Activated CD8-positive, alpha-beta T cell treated with anti-CD3 and anti-CD28 coated beads for 36 hours (primary cell): ENCODE measurements around the gene FBXW2. TPM values are rescaled to one million over a fixed set of nuclear protein-coding genes. Genes with fewer than 3 reads are reported as not detected.

Experiments
- ATAC-seq: fragments of 200-7000 bp; cut with Tn5 transposase; one replicate; pipeline ENCODE4 v1.10.0; 2021; ENCODE audit warnings: mild to moderate bottlenecking, moderate library complexity
- CTCF ChIA-PET: fragments of 350-600 bp; sonication (Branson Sonifier 250); formaldehyde crosslinking; loops from one replicate; lab custom pipeline; 2021; ENCODE audit warnings: antibody characterized with exemption; lab: Charles Lee
- POLR2A ChIA-PET: fragments of 350-600 bp; sonication (Branson Sonifier 250); formaldehyde crosslinking; loops from one replicate; lab custom pipeline; 2021; ENCODE audit warnings: antibody characterized with exemption; lab: Charles Lee
- DNase-seq: peaks from one replicate; pipeline ENCODE4 v3.0.0-alpha.2; 2020
- H3K27ac Mint-ChIP-seq: one replicate; pipeline ENCODE4 v1.8.0; 2021; ENCODE audit warnings: mild to moderate bottlenecking, mixed read lengths
- H3K27me3 Mint-ChIP-seq: one replicate; pipeline ENCODE4 v1.8.0; 2021; ENCODE audit warnings: mixed read lengths
- H3K36me3 Mint-ChIP-seq: one replicate; pipeline ENCODE4 v1.8.0; 2021; ENCODE audit warnings: low read depth, mixed read lengths
- H3K4me1 Mint-ChIP-seq: one replicate; pipeline ENCODE4 v1.8.0; 2021; ENCODE audit warnings: low read depth, mixed read lengths
- H3K4me3 Mint-ChIP-seq: one replicate; pipeline ENCODE4 v1.8.0; 2021; ENCODE audit warnings: mild to moderate bottlenecking, moderate library complexity, mixed read lengths
- H3K9me3 Mint-ChIP-seq: one replicate; pipeline ENCODE4 v1.8.0; 2021; ENCODE audit warnings: mixed read lengths
- intact Hi-C: fragments of 100-400 bp; cut with micrococcal nuclease; formaldehyde crosslinking; loops from one replicate; pipeline ENCODE4 v1.10.0; 2022
- total RNA-seq, 2 experiments: library from RNA; stranded (reverse); gene quantifications; one replicate each; pipeline ENCODE4 v1.2.3, GENCODE V29; 2021
- TF ChIP-seq, protein P1 (sequence below): fragments of 200-600 bp; IDR thresholded peaks from one replicate; pipeline ENCODE4 v1.8.0; 2022; ENCODE audit warnings: antibody characterized with exemption, mild to moderate bottlenecking

Gene FBXW2
- total RNA-seq, 2 experiments from 2014 or later, result 68.8 to 68.9 TPM

DNA sequence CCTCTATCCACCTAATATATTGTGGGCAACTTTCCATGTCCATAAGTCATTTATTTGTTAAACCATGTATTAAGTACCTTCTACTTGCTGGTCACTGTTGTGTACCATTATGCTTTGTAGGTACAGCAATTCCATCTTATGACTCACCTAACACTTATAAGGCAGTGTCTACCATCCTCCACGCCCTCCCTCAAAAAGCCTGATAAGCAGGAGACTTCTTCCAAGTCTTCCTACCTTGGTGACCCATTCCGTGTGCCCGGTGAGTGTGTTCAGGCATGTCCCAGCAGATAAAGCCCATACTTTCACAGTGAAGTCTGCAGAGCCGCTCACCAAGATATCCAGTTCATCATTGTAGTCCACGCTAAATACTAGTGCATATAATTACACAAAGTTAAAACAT, 17.4 kb downstream of the FBXW2 start:
- intact Hi-C loops, result no loop called here
- POLR2A ChIA-PET, result no interaction called here
- H3K27ac Mint-ChIP-seq, result no peak overlapping the region
- peaks cover 13% of the 10 kb centered on the region for H3K4me1 Mint-ChIP-seq
- H3K27me3 Mint-ChIP-seq, result no peaks in the 10 kb centered on the region
- TF ChIP-seq, protein P1, sequence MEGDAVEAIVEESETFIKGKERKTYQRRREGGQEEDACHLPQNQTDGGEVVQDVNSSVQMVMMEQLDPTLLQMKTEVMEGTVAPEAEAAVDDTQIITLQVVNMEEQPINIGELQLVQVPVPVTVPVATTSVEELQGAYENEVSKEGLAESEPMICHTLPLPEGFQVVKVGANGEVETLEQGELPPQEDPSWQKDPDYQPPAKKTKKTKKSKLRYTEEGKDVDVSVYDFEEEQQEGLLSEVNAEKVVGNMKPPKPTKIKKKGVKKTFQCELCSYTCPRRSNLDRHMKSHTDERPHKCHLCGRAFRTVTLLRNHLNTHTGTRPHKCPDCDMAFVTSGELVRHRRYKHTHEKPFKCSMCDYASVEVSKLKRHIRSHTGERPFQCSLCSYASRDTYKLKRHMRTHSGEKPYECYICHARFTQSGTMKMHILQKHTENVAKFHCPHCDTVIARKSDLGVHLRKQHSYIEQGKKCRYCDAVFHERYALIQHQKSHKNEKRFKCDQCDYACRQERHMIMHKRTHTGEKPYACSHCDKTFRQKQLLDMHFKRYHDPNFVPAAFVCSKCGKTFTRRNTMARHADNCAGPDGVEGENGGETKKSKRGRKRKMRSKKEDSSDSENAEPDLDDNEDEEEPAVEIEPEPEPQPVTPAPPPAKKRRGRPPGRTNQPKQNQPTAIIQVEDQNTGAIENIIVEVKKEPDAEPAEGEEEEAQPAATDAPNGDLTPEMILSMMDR, result no peak
- ATAC-seq (no peak), DNase-seq (no peak)
- CTCF ChIA-PET, result no interaction called here
- H3K4me3 Mint-ChIP-seq, result no peak overlapping the region
- no peaks in the 10 kb centered on the region for H3K9me3 Mint-ChIP-seq
- H3K36me3 Mint-ChIP-seq, result peaks cover 33% of the 10 kb centered on the region

DNA sequence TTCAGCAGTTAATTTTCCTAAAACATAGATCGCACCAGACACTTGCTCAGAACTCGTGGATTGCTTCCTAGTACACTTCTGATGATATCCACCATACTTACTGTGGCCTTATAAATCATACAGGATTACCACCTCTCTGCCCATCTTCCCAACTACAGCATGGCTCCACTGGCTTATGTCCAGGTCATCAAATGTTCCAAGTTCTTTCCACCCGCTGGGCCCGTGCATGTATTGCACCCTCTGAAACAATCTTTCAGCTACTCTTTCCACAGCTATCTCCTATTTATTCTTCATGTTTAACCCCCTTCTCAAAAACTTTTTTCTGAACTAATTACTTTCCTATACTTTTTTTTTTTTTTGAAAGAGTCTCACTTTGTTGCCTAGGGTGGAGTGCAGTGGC, 18.5 kb downstream of the FBXW2 start:
- ChIA-PET POLR2A (interaction anchor here (1.6 kb wide), 1 partner anchor 18 kb away, joined by 6 read pairs; the partner anchor contains the start of gene FBXW2), CTCF (interaction anchor here (1.3 to 1.5 kb wide), 2 partner anchors 9 to 19 kb away, joined by 5 to 7 read pairs; no protein-coding TSS in a partner anchor)
- ATAC-seq, result no peak
- Mint-ChIP-seq H3K27ac (peak overlapping the region; percentile 34), H3K4me1 (peaks cover 14% of the 10 kb centered on the region), H3K27me3 (no peaks in the 10 kb centered on the region), H3K9me3 (no peaks in the 10 kb centered on the region), H3K4me3 (no peak overlapping the region), H3K36me3 (peaks cover 37% of the 10 kb centered on the region)
- intact Hi-C loops, result no loop called here
- TF ChIP-seq, protein P1, result no peak
- DNase-seq, result no peak

DNA sequence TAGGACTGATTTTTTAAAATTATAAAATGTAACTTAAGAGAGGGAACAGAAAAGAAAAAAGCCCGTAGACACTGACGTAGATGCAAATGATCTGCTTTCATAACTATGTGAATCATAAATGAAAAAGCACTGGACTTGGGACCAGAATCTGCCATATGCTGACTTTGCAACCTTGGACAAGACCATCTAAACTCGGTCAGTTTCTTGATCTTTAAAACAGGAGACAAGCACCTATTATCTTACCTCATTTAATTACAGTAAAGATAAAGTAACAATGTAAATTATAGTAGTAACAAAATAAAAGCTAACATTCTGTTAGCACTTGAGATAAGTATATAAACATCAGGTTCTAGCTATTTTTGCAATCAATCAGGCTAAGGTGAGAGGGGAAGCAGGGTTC, 20.0 kb downstream of the FBXW2 start:
- ChIA-PET CTCF (interaction anchor here (0.8 to 1.5 kb wide), 2 partner anchors 17 to 287 kb away, joined by 3 read pairs; no protein-coding TSS in a partner anchor), POLR2A (interaction anchor here (1.1 to 1.2 kb wide), 3 partner anchors 15 to 70 kb away, joined by 3 read pairs; no protein-coding TSS in a partner anchor)
- ATAC-seq (no peak), DNase-seq (no peak)
- peaks cover 37% of the 10 kb centered on the region for H3K36me3 Mint-ChIP-seq
- H3K9me3 Mint-ChIP-seq, result no peaks in the 10 kb centered on the region
- TF ChIP-seq, protein P1, result no peak
- intact Hi-C loops, result no loop called here
- peaks cover 11% of the 10 kb centered on the region for H3K4me1 Mint-ChIP-seq
- no peak overlapping the region for H3K27ac Mint-ChIP-seq
- no peaks in the 10 kb centered on the region for H3K27me3 Mint-ChIP-seq
- H3K4me3 Mint-ChIP-seq, result no peak overlapping the region

DNA sequence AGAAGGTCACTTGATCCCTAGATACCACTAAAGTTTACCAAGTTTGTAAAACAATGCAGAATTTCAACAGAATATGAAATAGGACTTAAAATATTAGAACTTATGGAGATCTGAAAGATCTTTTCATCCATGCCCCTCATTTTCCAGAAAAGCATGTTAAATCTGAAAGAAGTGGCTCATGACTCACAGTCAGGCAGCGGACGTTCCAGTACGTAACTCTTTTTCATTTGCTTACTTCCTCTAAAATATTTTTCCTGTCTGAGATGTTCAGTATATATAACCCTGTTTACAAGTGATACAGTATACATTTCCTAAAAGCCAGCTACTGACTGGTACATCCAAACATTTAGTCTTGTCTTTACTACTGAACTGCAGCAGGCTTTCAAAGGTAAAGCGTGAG, 22.3 kb downstream of the FBXW2 start:
- Mint-ChIP-seq H3K9me3 (no peaks in the 10 kb centered on the region), H3K36me3 (peaks cover 36% of the 10 kb centered on the region), H3K27me3 (no peaks in the 10 kb centered on the region), H3K4me1 (peaks cover 11% of the 10 kb centered on the region), H3K4me3 (no peak overlapping the region), H3K27ac (peak overlapping the region; percentile 30)
- POLR2A ChIA-PET, result interaction anchor here (0.6 to 1.2 kb wide), 2 partner anchors 11 to 22 kb away, joined by 3 read pairs; partner anchors contain the start of gene FBXW2
- no peak for DNase-seq
- TF ChIP-seq, protein P1, result no peak
- intact Hi-C loops, result no loop called here
- no peak for ATAC-seq
- CTCF ChIA-PET, result no interaction called here

DNA sequence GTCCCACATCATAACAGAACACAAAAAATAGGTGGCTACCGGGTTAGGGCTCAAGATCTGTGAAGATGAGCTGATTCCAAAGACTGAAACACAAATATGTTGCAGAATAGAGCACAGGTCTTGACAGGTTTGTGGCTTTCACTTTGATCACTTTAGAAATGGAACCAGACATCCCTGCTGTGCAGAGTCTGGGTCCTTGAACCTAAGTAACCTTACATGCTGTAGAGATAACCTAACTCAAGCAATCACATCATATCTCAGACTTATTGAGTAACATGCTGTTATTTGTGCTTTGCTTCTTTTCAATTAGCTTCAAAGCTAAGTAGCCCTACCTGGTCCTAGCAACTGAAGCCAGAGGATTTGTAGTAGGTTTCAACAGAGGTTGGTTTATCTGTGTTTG, 24.3 kb downstream of the FBXW2 start:
- ChIA-PET POLR2A (interaction anchor here (1.2 kb wide), 1 partner anchor 13 kb away, joined by 3 read pairs; no protein-coding TSS in a partner anchor), CTCF (interaction anchor here (0.7 to 3.3 kb wide), 2 partner anchors 13 to 287 kb away, joined by 3 to 18 read pairs; no protein-coding TSS in a partner anchor)
- TF ChIP-seq, protein P1, result no peak
- ATAC-seq, result no peak
- intact Hi-C loops, result no loop called here
- Mint-ChIP-seq H3K27ac (no peak overlapping the region), H3K9me3 (no peaks in the 10 kb centered on the region), H3K4me3 (no peak overlapping the region), H3K27me3 (no peaks in the 10 kb centered on the region), H3K4me1 (peaks cover 11% of the 10 kb centered on the region), H3K36me3 (peaks cover 26% of the 10 kb centered on the region)
- no peak for DNase-seq
